22Rv1 (cell line): ENCODE measurements around the gene ADIRF.
"Not testable (repeated sequence)": the region's sequence is repeated elsewhere in the genome, so short reads cannot be mapped to it uniquely, and the experiment has no call there.

Experiments used
- CTCF ChIP-seq: fragments of 450-650 bp; IDR thresholded peaks from 2 replicates; pipeline ENCODE4 v1.5.1; 2017; ENCODE audit warnings: mild to moderate bottlenecking
- ZFX ChIP-seq: fragments of 450-650 bp; IDR thresholded peaks from 2 replicates; pipeline ENCODE4 v1.6.1; 2017; ENCODE audit warnings: antibody characterized with exemption, borderline replicate concordance

GRCh38 chr10:87019504-87019903, 51.2 kb downstream of the ADIRF start:
- TF ChIP-seq CTCF, ZFX: not testable (repeated sequence)
